GM18526 (cell line): ENCODE data around the gene RNF217.

ENCODE experiments used
- POLR2A ChIP-seq: IDR thresholded peaks from 3 replicates; pipeline ENCODE4 v1.6.1; 2011; ENCODE audit not compliant: insufficient read length; ENCODE audit errors: extremely low read depth

The RNF217 gene

DNA sequence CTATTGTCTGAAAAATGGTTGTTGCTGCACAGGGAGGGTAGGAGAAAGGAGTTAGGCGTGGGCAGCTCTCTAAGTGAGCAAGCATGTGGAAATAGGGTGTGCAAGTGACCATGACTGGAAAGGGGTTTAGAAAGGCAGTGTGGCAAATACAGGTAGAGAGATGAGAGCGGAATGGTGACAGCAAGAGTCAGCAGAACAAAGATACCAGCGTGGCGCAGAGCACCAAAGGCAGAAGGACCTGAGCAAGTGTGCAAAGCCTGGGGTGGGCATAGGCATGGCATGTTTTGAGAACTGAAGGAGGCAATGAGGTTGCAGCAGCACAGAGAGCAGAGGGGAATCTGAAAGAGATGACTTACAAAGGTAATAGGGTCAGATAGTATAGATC lies 17.0 kb downstream of the RNF217 start:
- TF ChIP-seq POLR2A, result no peak

DNA sequence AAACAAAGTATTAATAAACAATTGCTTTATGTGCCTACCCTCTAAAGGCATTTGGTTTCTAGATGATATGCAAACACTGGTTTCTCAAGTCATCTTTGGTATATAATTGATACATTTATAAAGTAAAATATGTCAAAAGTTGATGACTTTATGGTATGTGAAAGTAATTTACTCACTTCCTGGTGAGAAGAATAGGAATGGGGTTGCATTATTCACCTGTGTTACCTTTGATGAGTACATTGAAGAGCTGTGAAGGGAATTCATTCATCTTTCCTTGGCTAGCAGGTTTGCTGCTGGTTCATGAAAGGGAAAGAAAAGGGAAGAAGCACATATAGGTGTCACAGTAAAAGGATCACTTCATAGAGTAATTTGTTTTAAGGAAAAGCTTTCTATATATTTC lies 20.4 kb downstream of the RNF217 start:
- no peak for TF ChIP-seq POLR2A

DNA sequence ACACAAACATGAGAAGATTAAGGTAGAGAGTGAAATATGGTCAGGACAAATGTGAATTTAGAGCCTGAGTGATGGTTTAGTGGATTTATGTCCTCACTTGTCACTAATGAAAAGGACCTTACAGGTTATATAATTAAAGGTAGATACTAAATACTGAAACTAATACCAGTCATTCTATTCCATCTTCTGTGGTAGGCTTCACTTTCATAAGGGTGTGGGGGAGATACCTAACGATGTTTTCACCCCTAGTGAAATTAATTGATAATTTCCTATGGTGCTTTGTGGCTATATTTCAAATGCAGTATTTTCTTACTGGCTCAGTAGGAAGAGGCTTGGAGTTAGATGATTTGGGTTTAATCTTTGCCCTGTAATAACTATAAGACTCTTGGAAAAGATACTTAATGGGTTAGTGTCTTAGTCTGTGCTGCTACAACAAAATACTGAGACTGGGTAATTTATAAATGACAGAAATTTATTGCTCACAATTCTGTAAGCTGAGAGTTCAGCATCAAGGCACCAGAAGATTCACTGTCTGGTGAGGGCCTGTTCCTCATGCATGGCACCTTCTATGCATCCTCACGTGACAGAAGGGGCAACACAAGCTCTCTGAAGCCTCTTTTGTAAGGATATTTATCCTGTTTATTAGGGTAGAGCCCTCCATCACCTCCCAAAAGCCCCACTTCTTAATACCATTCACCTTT lies 21.3 kb downstream of the RNF217 start:
- no peak for TF ChIP-seq POLR2A

DNA sequence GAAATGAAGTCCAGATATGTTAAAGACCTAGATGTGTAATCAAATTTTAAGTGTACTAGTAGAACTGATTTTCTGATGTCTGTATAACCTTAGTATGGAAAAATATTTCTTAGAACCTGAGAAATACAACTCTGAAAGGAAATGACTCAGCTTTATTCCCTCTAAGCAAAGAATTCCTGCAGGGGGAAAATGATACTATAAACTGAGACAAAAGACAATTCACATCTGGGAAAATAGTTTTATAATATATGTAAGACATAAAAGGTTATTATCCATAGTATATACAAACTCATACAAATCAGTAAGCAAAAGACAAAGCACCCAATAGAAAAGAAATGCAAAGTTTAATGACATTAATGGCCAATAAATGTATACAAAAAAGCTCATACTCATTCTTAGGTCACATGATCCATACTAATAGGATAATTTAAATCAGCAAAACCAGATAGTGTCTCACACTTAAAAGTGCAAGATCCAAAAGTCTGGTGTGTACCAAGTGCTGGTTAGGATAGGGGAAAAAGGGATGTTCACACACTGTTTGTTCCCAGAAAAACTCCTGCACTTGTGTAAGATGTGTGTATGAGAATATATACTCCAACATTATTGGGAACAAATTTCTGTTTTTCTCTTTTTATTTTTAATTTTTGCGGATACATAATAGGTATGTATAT lies 22.6 kb downstream of the RNF217 start:
- TF ChIP-seq POLR2A, result no peak

DNA sequence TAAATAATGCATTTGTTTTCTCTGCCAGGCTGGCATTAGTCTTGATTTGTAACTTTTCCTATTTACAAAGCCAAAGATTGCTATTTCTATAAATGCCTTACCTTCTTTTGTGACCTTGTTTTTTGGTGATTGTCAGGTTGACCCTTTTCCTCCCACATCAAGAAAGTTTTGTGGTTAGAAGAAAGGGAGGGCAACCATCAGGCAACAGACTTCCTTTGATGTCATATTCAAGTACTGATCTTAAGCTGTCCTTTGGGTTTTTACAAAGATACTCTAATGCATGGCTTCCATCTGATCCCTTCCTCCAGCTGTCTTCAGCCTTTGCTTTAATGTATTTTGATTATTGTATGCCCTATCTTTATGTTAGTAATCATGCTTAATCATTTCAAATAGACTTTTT lies 23.9 kb downstream of the RNF217 start:
- no peak for TF ChIP-seq POLR2A

DNA sequence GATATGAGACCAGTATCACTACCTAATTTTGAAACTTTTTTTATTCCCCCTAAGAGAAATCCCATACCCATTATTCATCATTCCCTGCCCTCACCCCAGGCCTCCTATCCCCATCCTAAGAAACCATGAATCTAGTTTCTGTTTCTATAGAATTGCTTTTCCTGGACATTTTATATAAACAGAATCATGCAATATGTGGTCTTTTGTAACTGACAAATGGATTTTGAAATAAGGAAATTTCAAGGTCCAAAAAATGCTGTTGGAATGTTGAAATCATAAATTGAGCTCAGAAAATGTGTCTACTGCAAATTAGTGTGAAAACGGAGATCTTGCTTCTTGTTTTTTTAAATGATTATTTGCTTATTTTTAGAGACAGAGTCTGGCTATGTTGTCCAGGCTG lies 25.1 kb downstream of the RNF217 start:
- TF ChIP-seq POLR2A, result no peak

DNA sequence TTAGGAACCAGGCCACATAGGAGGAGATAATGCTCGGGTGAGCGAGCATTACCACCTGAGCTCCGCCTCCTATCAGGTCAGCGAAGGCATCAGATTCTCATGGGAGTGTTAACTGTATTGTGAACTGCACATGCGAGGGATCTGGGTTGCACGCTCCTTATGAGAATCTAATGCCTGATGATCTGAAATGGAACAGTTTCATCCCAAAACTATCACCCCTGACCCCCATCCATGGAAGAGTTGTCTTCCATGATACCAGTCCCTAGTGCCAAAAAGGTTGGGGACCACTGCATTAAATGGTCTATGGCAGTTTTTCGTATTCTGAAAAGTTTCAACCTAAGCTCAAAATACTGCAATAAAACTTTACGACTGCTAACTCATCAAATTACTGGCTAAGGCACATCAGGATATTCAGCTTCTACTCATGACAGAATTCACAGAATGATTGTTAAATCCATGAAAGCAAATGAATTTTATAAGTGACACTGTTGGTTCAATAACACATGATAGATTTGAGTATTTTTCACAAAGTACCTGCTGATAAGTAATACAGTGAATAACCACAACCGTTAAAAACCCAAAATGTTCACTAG lies 25.9 kb downstream of the RNF217 start:
- TF ChIP-seq POLR2A, result no peak

DNA sequence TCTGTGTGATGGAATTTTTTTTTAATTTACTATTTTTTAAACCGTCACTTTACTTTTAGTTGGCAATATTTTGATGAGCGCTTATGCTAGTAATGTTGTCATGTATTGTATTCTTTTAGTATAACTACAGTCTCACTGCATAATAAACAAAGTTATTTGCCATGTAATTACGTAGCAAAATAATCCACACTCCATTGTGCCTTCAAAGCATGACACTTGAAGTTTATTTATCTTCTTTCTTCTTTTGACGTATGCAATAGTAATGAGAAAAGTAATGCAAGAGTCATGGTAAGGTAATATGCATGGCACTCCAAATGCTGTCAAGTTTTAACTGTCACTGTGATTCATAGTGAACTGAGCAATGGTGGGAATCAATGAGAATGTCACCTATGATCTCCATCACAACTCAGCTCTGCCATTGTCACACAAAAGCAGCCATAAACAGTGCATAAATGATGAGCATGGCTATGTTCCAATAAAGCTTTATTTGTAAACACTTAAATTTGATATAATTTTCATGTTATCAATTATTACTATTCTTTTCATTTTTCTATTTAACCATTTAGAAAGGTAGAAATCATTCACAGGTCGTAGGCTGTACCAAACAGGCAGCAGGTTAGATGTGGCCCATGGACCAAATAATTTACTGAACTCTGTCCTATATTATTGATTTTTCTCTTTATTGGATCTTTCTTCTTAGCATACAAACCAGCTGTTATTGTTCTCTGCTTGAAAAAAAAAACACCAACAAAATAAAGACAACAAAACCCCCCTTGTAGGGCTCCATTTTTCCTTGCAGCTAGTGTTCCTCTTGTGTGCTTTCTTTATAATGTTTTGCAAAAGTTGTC lies 27.1 kb downstream of the RNF217 start:
- TF ChIP-seq POLR2A, result no peak

DNA sequence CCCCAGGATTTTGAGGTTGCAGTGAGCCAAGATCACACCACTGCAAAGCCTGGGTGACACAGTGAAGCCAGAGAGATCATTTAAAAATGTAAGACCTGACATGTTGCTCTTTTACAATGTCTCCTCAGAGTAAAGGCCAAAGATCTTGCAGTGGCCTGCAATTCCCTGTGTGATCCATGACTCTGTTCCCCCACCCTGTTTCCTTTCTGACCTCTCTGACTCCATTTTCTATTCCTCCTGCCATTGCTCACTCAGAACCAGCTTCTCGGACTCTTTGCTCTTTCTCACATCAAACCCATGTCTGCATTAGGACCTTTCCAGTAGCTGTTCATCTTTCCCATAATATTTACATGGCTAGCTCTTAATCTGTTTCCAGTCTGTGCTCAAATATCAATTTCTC lies 28.8 kb downstream of the RNF217 start:
- TF ChIP-seq POLR2A, result no peak

DNA sequence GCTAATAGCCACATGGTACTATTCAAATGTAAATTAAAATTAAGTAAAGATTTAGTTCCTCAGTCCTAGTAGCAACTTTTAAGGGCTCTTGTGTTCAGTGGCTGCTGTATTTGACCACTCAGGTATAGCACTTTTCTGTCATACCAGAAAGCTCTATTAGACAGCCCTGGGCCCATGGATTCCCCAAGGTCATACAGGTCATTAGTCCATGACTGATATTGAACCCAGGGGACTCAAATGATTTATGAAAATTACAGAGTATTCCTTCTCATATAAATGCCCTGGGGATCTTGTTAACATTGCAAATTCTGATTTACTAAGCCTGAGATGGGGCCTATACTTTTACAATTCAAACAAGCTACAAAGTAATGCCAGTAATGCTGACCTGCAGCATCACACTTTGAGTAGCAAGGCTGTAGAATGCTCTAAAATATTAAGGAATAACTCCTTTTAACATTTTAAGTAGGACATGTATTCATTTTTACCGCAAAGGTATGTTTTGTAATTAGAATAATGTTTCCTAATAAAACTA lies 29.6 kb downstream of the RNF217 start:
- TF ChIP-seq POLR2A, result no peak

DNA sequence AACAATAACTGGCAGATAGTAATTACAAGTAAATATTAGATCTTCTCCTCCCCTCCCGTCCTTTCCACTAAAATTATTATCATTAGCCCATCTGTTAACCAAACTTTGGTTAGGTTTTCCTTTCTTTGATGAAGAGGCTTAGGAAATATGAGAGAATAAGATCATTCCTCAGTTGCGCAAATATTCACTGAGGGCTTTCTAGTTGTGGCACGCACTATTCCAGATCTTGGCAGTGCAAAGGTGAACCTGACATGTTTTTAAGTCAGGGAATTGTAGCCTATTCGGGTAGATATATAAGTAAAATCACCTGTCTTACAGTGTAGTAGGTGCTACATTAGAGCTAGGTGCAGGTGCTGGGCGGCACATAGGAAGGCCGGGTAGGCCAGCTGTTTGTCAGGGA lies 31.1 kb downstream of the RNF217 start:
- no peak for TF ChIP-seq POLR2A

DNA sequence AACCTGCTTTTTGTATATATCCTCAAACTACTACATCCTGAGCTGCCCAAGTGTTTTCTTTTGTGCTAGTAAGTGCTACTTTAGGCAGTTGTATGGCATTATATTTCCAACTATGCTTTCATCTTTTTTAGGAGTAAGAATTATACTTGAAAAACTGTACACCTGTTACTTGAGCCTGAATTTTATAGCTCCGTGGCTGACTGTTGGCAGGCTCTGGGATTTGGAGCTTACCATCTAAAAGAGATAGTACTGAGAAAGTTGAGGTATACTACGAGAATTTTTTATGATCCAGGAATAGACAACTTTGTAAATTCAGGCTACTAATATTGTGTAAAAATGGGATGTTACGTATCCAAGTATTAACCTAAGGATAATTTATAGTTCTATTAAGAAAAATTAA lies 32.4 kb downstream of the RNF217 start:
- no peak for TF ChIP-seq POLR2A

DNA sequence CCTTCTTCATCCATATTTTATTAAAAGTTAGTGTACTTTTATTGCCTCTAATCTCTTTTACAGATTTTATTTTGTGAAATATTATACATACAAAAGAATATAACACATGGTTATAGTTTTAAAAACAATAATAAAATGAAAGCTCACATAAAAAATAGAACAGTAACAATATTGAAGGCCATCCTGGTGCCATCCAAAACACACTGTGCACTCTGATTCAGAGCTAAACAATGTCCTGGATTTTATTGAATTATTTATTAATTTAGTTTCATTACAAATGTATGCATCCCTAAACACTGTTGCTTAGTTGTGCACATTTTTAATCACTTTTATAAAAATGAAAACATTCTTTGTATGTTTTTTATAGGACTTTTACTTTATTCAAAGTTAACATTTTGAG lies 32.9 kb downstream of the RNF217 start:
- no peak for TF ChIP-seq POLR2A

DNA sequence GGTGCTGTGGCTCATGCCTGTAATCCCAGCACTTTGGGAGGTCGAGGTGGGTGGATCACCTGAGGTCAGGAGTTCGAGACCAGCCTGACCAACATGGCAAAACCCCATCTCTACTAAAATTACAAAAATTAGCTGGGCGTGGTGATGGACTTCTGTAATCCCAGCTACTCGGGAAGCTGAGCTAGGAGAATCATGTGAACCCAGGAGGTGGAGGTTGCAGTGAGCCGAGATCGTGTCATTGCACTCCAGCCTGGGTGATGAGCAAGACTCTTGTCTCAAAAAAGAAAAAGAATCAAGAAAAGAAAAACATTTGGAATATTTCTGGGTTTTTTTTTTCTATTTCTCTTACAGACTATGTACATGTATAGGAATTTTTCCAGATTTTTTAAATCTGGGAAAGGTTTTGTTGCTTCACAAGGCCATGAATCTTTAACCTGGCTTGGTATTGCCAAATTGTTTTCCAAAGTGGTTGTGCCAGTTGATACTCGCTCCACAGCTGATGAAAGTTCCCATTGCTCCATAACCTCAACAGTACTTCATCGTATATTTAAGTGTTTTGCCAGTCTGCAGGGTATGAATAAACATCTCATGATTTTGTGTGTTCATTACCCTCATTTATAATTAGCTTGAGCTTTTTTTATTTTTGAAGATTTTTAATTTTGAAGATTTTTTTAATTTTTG lies 33.5 kb downstream of the RNF217 start:
- TF ChIP-seq POLR2A, result no peak

DNA sequence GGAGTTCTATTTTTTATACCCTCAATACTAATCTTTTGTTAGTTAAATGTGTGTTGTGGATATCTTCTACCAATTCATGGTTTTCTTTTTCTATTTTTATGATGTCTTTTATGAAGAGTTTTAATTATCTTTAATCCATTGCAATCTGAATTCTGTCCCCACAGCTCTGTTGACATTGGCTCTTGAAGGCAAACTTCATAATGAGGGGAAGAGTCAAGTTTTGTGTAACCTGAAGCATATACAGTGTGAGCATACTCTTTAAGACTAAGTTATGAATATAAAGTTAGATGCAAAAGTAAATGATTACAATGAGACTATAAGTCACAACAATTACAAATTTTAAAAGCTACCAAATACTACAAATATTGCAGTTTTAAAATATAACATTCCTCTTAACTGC lies 34.2 kb downstream of the RNF217 start:
- no peak for TF ChIP-seq POLR2A
